NCI-H1436 treated with DMSO at 0.1 percent for 48 hours (cell line): ENCODE data around the gene RNF113A.
"Not testable (repeated sequence)": the region's sequence is repeated elsewhere in the genome, so short reads cannot be mapped to it uniquely, and the experiment has no call there.

ENCODE experiments used
- DNase-seq: peaks from one replicate; lab custom pipeline; 2025; lab: John Stamatoyannopoulos, UW

The RNF113A gene

DNA sequence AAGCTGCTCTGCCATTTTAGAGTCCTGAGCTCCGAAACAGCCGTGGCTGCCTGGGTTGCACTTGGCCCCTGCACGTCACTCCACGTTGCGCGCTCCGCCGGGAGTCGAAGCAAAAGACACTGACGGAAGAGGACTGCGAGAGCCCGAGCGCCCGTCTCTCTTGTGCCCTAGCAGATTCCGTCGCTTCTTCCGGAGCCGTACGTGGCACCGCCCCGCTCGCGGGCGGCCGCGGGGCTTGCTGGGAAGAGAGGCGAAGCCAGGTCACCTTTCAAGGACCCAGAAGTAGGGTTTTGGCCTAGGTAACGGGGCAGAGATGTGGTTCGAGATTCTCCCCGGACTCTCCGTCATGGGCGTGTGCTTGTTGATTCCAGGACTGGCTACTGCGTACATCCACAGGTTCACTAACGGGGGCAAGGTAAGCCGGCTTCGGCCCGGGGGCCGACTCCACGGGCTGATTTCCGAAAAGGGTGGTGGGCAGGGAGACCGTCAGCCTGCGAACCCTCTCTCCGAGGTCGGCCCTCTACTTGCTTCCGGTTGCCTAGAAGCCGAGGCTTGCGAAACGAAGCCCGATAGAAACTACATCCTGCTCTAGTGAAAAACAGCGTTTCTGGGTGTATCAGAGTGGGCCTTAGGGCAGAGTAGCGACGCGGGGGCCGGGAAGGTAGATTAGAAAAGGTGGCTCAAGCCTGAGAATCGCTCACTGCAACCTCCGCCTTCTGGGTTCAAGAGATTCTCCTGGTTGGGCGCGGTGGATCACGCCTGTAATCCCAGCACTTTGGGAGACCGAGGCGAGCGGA is at the start of gene RNF113A, which contains the start of gene NDUFA1:
TSS of gene RNF113A (minus strand) at position 135 of the 797 bp plus-strand sequence. CDS start at position 15, 120 bp downstream.
TSS of gene NDUFA1 (plus strand) at position 234 of the 797 bp plus-strand sequence. CDS start at position 314, 80 bp downstream.
- DNase-seq: peak; percentile 51

DNA sequence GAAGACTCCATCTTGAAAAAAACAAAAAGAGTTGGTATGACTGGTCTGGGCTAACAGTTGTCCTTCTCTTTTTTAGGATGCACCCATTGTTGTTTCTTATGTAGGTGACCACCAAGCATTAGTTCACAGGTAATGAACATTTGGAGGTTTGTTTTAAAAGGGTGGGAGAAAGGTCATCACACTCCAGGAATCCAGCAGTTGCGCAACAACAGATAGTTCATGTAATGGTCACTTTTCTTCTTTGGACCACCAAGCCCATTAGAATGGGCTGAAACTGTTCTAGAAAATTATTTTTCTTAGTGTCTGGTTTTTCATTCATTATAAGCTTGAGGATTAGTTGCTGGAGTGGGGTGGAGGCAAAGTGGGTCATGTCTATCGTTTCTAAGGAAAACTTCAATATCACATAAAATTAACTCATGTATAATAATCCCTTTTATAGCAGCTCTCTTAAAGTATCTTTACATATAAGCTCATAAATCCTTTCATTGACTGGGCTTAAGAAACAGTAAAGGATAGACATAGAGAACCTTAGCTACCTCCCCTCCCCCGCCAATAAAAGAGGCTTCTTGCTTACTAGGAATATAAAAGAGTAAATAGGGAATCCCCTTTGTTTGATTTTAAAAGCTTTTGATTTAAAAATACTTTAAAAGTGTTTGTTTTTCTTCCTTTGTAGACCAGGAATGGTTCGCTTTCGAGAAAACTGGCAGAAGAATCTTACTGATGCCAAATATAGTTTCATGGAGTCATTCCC is 48.5 kb upstream of the RNF113A start:
- DNase-seq: no peak

DNA sequence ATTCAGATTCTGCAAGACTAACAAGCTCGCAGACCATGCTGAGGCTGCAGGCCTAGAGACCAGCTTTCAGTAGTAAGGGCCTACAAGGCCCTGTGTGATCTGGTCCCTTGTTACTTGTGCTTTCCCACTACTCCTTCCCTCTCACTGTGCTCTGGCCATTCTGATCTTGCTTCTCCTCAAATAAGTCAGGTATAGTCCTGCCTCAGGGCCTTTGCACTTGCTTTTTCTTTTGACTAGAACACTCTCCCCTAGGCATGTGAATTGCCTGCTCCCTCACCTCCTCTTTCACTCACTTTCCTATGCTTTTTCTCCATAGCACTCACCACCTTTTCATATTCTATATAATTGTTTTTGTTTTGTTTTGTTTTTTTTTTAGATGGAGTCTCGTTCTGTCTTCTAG is 46.3 kb upstream of the RNF113A start:
- DNase-seq: no peak

DNA sequence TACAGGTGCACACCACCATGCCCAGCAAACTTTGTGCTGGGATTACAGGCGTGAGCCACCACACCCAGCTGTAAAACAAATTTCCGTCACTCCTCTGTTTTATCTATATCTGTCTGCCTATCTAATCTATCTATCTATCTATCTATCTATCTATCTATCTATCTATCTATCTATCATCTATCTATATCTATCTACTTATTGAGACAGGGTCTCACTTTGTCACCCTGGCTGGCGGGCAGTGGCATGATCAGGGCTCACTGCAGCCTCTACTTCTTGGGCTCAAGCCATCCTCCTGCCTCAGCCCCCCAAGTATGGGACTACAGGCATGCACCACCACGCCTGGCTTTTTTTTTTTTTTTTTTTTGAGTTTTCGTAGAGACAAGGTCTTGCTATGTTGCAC is 44.8 kb upstream of the RNF113A start:
- no peak for DNase-seq

DNA sequence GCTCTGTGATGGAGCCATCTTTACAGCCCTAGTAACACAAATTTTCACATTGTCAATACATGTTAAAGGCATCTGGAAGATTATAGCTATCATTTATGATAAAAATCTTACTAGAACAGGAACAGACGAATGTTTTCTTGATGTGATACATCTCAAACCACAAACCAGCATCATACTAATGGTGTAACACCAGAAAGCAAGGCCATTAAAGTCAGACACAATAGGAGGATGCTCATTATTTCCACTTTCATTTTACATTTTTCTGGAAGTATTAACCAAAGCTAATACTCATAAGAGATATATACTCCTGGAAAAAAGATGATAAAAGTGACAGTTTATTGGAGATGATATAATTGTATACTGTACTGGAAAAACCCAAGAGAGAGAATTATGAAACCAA is 29.4 kb upstream of the RNF113A start:
- no peak for DNase-seq

DNA sequence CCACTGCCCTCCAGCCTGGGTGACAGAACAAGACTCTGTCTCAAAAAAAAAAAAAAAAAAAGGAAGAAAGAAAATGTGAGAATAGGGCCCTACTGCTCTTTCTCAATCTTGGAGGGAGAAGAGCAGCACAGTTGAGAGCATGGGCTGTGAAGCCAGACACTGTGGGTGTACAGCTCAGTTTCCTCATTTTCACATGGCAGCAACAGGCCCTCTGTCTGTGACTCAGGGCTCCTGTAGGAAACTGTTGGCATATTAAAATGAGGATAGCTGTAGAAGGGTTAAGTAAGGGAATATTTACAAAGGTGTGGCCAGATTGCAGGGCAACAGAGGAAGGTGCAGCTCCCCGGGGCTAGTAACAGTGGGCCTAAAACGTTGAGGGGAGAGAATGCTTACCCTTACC is 27.6 kb upstream of the RNF113A start:
- no peak for DNase-seq

DNA sequence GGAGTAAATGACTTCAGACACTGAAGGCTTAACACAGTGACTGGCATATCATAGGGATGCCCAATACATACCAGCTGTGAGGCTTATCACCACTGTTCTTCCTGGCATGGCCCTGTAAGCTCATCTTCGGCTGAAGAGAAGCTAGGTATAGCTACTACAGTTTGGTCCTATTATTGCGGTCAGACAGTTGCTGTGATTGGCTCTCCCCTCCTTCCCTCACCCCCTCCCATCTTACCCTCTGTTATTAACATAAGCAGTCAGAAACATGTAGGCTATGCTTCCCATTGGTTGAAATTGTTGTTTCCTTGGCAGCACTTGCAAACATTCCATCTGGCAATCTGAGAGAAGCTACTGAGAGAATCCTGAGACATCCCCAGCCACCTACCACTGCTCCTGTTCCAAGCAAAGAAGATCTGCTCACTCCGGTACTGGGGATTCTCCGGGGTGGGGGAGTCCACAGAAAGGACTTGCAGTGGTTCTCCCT is 24.4 kb upstream of the RNF113A start, which contains the start of gene AKAP14:
TSS of gene AKAP14 (plus strand) at position 51 of the 484 bp plus-strand sequence. CDS start 7,331 bp downstream, outside the sequence.
- DNase-seq: peak; percentile 12

DNA sequence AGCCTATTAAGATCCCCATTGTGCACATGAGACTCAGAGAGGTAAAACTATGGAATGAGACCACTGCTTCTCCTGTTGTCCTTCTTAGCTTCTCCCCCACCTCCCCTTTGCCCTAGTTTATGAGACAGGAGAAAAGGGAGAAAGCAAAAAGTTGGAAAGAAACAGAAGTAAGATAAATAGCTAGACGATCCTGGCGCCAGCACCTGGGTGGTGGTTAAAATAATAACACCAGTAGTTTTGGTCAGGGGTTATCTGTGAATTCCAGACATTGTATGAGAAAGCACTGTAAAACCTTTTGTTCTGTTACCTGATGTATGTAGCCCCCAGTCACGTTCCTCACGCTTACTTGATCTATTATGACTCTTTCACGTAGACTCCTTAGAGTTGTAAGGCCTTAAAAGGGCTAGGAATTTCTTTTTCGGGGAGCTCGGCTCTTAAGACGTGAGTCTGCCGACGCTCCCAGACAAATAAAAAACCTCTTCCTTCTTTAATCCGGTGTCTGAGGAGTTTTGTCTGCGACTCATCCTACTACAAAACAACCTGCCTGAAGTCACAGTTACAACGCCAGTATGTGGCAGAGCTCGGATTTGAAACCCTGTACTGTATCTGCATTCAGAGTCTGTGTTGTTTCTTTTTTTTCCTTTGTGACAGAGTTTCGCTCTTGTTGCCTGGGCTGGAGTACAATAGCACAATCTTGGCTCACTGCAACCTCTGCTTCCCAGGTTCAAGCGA is 20.6 kb upstream of the RNF113A start:
- DNase-seq: not testable (repeated sequence)

DNA sequence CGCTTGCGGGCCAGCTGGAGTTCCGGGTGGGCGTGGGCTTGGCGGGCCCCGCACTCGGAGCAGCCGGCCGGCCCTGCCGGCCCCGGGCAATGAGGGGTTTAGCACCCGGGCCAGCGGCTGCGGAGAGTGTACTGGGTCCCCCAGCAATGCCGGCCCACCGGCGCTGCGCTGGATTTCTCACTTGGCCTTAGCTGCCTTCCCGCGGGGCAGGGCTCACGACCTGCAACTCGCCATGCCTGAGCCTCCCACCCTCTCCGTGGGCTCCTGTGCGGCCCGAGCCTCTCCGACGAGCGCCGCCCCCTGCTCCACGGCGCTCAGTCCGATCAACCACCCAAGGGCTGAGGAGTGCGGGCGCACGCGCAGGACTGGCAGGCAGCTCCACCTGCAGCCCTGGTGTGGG is 19.1 kb upstream of the RNF113A start:
- DNase-seq: not testable (repeated sequence)

DNA sequence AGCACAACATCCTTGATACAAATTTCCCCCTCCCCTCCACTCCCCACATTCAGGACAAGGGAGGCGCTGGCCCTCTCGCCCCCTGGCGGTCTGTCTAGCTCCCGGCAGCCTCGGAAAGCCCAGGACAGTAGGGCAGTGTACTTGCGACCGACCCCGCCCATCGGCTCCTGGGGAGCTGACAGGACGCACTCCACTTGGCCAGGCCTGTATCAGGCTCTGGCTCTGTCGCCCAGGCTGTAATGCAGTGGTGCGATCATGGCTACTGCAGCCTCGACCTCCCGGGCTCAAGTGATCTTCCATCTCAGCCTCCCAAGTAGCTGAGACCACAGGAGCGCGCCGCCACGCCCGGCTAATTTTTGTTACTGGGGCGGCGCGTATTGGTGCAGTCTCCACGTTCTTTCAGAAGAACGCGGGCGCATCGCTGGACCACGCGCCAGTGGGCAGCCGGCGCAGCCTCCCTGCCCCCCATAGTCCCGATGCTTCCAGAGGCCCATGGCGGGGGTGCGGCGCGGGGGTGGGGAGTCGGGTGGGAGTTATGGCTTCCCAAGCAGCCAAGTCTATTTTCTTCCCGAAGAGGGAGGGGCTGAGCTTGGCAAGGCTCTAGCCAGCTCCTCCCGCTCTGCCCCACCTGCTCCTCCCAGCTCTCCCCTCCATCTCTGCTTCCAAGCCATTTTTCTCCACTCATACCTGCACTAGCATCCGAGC is 16.3 kb upstream of the RNF113A start:
- DNase-seq: peak; percentile 14

DNA sequence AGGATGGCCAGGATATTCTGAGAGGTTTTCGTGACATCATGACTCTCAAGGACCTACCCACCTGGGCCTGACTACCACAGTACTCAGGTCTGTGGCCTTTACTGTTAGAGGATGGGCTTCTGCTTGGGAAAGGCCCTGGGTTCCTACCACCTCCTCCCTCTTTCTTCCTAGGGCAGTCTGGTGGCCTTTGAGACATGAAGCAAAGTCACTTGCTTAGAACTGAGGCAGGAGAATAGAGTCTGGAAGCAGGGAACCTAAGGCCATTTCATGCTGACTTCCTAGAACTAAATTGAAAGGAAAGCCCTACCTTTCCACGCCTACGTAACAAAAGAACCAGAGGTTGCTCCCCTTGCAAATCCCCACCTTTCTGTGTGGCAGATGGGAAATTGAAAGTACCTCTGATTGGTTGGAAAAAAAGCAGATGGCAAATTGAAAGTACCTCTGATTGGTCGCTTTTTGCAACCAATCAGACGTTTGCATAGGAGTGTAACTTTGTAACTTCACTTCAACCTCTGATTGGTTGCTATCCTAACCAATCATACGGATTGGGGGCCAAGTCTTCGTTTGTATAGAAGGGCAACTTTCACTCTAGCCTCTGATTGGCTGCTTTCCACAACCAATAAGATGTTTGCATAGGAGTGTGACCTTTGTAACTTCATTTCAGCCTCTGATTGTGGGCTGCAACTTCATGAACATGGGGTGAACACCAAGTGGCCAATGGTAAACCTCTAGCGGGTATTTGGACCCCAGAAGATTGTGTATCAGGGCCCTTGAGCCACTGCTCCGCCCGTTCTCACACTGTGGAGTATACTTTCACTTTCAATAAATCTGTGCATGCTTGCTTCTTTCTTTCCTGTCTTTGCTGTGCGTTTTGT is 14.3 kb upstream of the RNF113A start:
- DNase-seq: no peak

DNA sequence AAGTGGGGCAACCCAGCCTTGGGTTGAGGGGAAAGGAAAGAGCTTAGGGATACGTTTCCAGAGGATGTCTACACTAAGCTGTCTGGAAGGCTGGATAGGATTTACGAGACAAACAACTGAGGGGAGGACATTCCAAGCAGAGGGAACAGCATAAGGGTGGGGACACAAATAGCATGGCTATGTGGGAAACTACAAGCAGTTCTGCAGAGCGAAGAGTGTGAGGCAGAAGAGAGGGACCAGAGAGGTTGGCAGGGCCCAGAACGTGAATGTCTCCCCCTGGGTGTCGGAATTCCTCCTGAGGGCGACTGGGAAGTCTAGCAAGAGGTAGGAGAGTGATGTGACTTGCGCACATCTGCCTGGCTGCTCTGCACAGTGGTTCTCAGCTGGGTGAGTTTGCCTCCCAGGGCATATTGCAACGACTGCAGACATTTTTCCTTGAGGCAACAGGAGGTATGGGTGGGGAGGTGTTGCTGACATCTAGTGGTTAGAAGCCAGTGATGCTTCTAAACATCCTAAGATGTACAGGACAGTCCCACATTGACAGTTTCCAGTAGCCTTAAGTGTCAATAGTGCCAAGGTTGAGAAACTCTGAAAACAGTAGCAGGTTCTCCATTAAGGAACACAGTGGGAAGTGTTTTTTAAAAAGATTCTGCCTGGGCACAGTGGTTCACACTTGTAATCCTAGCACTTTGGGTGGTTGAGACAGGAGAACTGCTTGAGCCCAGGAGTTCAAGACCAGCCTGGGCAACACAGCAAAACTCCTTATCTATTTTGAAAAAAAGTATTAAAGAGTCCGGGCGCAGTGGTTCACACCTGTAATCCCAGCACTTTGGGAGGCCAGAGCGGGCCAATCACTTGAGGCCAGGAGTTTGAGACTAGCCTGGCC is 9.3 kb upstream of the RNF113A start:
- no peak for DNase-seq

DNA sequence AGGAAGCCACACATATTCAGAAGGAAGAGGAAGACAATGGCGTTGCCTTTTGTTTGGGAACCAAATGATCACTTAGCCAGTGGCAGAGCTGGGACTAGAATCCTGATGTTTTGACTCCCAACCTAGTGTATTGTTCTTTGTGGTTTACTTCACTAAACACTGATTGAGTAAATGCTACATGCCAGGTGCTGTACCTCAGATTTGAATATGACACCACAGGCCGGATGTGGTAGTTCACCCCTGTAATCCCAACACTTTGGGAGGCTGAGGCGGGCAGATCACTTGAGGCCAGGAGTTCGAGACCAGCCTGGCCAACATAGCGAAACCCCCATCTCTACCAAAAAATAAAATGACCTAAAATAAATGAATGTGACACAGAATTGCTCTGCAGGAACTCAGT is 8.5 kb upstream of the RNF113A start:
- DNase-seq: no peak

DNA sequence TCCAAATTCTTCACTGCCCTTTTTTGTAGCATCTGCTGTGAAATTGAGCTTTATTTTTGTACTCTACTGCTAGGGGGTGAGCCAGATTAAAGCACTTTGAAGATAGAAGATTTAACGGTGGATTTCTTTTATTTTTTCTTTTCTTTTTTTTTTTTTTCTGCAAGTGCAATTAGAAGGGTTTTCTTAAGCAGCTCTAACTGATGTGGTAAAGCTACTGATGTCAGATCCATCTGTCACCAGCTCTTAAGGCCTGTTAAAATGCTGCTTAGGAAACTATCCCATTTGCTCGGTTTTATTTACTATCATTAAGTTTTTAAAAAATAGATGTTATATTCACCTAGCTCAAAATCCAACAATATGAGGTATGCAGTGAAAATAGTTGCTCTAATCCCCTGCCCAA is 7.2 kb upstream of the RNF113A start:
- DNase-seq: no peak

DNA sequence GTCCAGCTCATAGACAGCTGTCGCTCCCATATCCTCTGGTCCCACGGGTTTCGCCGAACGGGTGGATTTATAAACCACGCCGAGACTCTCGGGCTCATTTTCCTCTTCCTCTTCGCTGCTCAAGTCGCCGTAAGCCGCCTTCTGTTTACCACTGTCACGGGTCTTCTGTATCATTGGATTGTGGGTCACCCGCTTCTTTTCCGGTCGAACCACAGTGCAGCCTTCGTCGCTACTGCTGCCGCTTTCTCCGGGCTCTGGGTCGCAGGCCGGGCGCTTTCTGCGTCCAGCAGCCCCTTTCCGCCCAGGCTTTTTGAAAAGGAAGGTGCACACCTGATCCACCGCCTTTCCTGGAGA is 311 bp downstream of the RNF113A start:
- no peak for DNase-seq

DNA sequence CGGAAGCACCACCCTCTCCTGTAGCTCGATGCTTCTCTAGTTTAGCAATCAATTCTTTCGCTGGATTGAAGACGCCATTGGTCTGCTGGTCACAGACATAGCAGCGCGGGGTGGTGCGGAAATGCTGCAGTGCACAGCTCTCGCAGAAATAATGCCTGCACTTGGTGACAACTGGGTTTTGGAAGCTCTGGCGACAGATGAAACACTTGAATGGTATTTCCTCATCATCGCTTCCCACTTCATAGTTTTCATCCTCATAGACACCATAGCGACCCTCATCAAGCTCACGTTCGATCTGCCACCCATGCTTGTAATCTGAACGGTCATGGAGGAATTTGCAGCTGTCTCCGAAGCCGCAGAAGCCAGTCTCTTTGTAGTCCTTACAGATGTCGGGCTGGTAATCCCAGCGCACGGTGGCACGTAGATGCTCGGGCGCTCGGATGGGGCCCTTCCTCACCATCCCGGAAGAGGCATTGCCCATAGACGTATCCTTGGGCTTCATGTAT is 854 bp downstream of the RNF113A start:
- no peak for DNase-seq

DNA sequence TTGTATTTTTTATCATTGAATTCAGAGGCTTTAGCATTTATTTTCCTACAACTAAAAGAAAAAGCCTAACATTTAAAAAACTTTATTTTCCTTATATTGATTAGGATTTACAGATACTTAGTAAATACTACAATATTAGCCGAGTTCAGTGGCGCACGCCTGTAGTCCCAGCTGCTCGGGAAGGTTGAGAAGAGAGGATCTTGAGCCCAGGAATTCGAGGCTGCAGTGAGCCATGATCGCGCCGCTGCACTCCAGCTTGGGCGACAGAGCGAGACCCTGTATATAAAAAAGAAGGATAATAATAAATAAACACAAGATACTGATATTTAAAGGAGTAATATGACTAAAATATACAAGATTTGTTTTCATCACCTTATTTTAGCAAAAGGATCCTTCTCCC is 18.1 kb downstream of the RNF113A start:
- no peak for DNase-seq

DNA sequence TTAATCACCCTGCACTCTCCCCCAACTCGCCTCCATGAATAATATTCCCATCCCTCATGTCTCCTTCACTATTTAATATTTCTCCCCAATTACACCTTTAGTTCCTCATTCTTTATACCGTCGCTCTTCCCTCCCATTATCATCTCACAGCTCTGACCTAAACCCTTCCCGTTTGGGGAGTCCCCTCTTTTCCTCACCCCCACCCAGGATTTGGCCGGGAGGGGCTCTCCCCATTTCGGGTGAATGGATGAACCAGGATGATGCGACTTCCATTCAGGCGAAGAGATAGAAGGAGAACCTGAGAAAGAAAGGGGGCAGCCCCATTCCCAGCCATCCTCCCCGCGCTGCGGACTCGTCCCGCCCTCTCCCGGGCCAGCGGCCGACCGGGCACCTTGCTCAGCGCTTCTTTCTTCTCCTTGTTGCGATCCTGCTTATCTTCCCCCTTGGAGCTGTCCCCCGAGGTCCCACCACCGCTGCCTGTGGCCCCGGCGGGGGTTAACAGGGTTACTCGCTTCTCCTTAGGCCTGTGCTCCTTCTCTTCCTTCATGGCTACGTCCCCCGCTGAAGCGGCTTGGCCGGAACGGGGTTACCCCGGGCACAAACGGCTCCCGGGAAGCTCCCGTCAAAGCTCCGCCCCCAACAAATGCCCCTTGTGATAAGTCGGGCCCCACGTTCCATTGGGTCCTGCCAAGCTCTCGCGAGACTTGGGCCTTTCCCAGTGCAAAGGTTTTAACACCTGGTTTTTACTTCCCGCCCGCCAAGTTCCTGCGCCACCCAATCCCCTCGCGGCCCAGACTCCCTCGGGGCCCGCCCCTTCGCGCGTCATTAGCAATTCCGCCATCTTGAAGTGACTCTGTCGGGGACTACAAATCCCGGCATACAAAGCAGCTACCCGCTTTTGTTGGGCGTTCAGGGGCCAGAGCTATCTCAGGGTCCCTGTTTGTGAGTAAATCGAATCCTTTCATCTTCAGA is 18.9 kb downstream of the RNF113A start, which contains the start of gene UPF3B:
TSS of gene UPF3B (minus strand) at position 582 of the 972 bp plus-strand sequence. CDS start at position 547, 35 bp downstream.
- DNase-seq: peak; percentile 98
